HepG2 (cell line): Measurements from ENCODE around the gene KMT5C. TPM values are rescaled to one million over a fixed set of nuclear protein-coding genes. Genes with fewer than 3 reads are reported as not detected.

Source experiments
- ATAC-seq: fragments of 200-7000 bp; cut with Tn5 transposase; 3 replicates; pipeline ENCODE4 v1.9.1; 2020; ENCODE audit warnings: mild to moderate bottlenecking, moderate library complexity
- BruUV-seq: library from RNA; stranded (reverse); fragments of 400-500 nt; replicated peaks from 2 replicates; lab custom pipeline; 2021; lab: Mats Ljungman, UMichigan
- CTCF ChIA-PET: fragments of 300-600 bp; formaldehyde crosslinking; extraction: SDS; loops from one replicate; lab custom pipeline; 2021; ENCODE audit warnings: low total read pairs, inconsistent platforms, low intra/inter-chr PET ratio; lab: Yijun Ruan, JAX
- POLR2A ChIA-PET: fragments of 350-600 bp; sonication (Branson Sonifier 250); formaldehyde crosslinking; loops from one replicate; lab custom pipeline; 2020; ENCODE audit warnings: antibody characterized with exemption, inconsistent platforms; lab: Yijun Ruan, JAX
- DNase-seq: peaks from one replicate; pipeline ENCODE4 v3.0.0-alpha.2; 2015; ENCODE audit warnings: low spot score
- FAIRE-seq: peaks from 3 replicates; lab custom pipeline; 2011; peaks lifted over from hg19 to GRCh38; lab: Jason Lieb, UNC
- H2AFZ ChIP-seq: one replicate; pipeline ENCODE4 v1.6.1; 2011; ENCODE audit warnings: low read length, inconsistent platforms
- H3K27ac ChIP-seq: fragments of 300-600 bp; 3 replicates; pipeline ENCODE4 v1.8.0; 2011; ENCODE audit warnings: mixed run types, mild to moderate bottlenecking, mixed read lengths, low read length, inconsistent platforms; ENCODE audit not compliant: insufficient read depth; ENCODE audit errors: extremely low read length
- H3K27me3 ChIP-seq, 2 experiments: fragments of 200-600 bp in 1 of 2; 2 replicates in 1 of 2; 3 replicates in 1 of 2; pipeline versions ENCODE4 v1.6.0 to v1.8.0; 2011; ENCODE audit warnings: low read length in 2 of 2, mild to moderate bottlenecking in 2 of 2, moderate library complexity in 2 of 2, inconsistent platforms in 1 of 2; ENCODE audit not compliant: insufficient read depth in 2 of 2, control insufficient read depth in 1 of 2
- H3K36me3 ChIP-seq, 2 experiments: fragments of 200-600 bp in 1 of 2; replicated peaks in 1 of 2; 2 replicates in 1 of 2; 3 replicates in 1 of 2; pipeline versions ENCODE4 v1.5.1 to v1.8.0; 2011; ENCODE audit warnings: low read length in 2 of 2, inconsistent platforms in 1 of 2; ENCODE audit not compliant: insufficient read depth in 2 of 2, control insufficient read depth in 1 of 2
- H3K4me1 ChIP-seq: 2 replicates; pipeline ENCODE4 v1.5.1; 2012; ENCODE audit warnings: low read length, inconsistent platforms; ENCODE audit not compliant: insufficient read depth
- H3K4me2 ChIP-seq: 2 replicates; pipeline ENCODE4 v1.6.0; 2011; ENCODE audit warnings: low read depth, low read length, inconsistent platforms
- H3K4me3 ChIP-seq, 3 experiments: fragments of 200-600 bp in 1 of 3; sonication (generic), shearing (Covaris generic) in 1 of 3; replicated peaks in 1 of 3; 2 replicates each; pipeline ENCODE4 v1.5.1; 2011 to 2016; ENCODE audit warnings: low read length in 3 of 3, inconsistent platforms in 2 of 3, low read depth in 2 of 3, mild to moderate bottlenecking in 2 of 3, control low read depth in 1 of 3, mixed read lengths in 1 of 3; ENCODE audit not compliant: insufficient read depth in 1 of 3
- H3K79me2 ChIP-seq: one replicate; pipeline ENCODE4 v1.6.1; 2011; ENCODE audit warnings: low read length, inconsistent platforms; ENCODE audit not compliant: insufficient read depth
- H3K9ac ChIP-seq: 2 replicates; pipeline ENCODE4 v1.6.0; 2011; ENCODE audit warnings: mild to moderate bottlenecking, low read depth, low read length, inconsistent platforms; ENCODE audit not compliant: insufficient read depth
- H3K9me3 ChIP-seq: 2 replicates; pipeline ENCODE4 v1.5.1; 2012; ENCODE audit warnings: mild to moderate bottlenecking, low read length
- H4K20me1 ChIP-seq: 2 replicates; pipeline ENCODE4 v1.6.0; 2011; ENCODE audit warnings: inconsistent platforms, mild to moderate bottlenecking, low read length, moderate library complexity; ENCODE audit not compliant: insufficient read depth
- KAT2B ChIP-seq: fragments of 150-350 bp; IDR thresholded peaks from 2 replicates; pipeline ENCODE4 v1.6.1; 2014; ENCODE audit warnings: low read depth, low read length, borderline replicate concordance
- KDM1A ChIP-seq: IDR thresholded peaks from 2 replicates; pipeline ENCODE4 v1.6.1; 2016; ENCODE audit warnings: missing compliant biosample characterization
- NR3C1 ChIP-seq: sonication (generic); formaldehyde crosslinking; IDR thresholded peaks from 2 replicates; pipeline ENCODE4 v1.4.0; 2020; ENCODE audit warnings: missing genetic modification reagents
- PRMT3 ChIP-seq: sonication (generic); formaldehyde crosslinking; IDR thresholded peaks from 2 replicates; pipeline ENCODE4 v1.8.1; 2022; ENCODE audit warnings: low read depth, mild to moderate bottlenecking, moderate library complexity, missing genetic modification reagents, borderline replicate concordance
- SPEN ChIP-seq: sonication (generic); formaldehyde crosslinking; IDR thresholded peaks from 2 replicates; pipeline ENCODE4 v1.5.1; 2020; ENCODE audit warnings: low read depth, mild to moderate bottlenecking, missing genetic modification reagents
- STAG1 ChIP-seq: sonication (generic); formaldehyde crosslinking; IDR thresholded peaks from 2 replicates; pipeline ENCODE4 v1.4.0; 2020; ENCODE audit warnings: missing genetic modification reagents
- ZBTB21 ChIP-seq: sonication (generic); formaldehyde crosslinking; IDR thresholded peaks from 2 replicates; pipeline ENCODE4 v1.4.0; 2020; ENCODE audit warnings: missing genetic modification reagents
- WGBS: methylation state at CpG from one replicate; pipeline ENCODE4 v1.1.6; 2017; ENCODE audit warnings: low lambda C conversion rate; 5-methylcytosine and 5-hydroxymethylcytosine counted together
- in situ Hi-C: cut with HindIII; loops from 2 replicates; pipeline ENCODE4 v1.10.0; 2017; ENCODE audit warnings: low pct_unique_long_range_greater_than_20kb; ENCODE audit not compliant: extremely low pct_ligation_motif_present
- intact Hi-C: fragments of 100-400 bp; cut with micrococcal nuclease; formaldehyde crosslinking; loops from one replicate; pipeline ENCODE4 v1.10.0; 2022; ENCODE audit not compliant: unreplicated experiment
- polyA plus RNA-seq, 8 experiments: library from polyadenylated mRNA; depleted of rRNA in 3 of 8; stranded (reverse) in 7 of 8; unstranded in 1 of 8; fragments of >200 nt; fragmentation: Illumina TruSeq in 4 of 8; extraction: Trizol in 4 of 8; gene quantifications; 2 replicates each; pipeline versions ENCODE4 v1.2.1 to v1.2.3, GENCODE V29; 2011 to 2016; ENCODE audit warnings: low read depth in 4 of 8, missing spikeins in 1 of 8, mixed read lengths in 1 of 8; ENCODE audit not compliant: insufficient read depth in 1 of 8
- total RNA-seq, 5 experiments: library from RNA; depleted of rRNA; stranded (reverse); fragments of >200 nt; fragmentation: Illumina TruSeq; extraction: Trizol; gene quantifications; 2 replicates each; pipeline ENCODE4 v1.2.3, GENCODE V29; 2016; ENCODE audit warnings: low read depth in 1 of 5
- TF ChIP-seq, protein P1 (sequence below), 2 experiments: fragments of 450-650 bp in 1 of 2; sonication (generic) in 1 of 2; formaldehyde crosslinking in 1 of 2; IDR thresholded peaks; 2 replicates each; pipeline versions ENCODE4 v1.6.1 to v1.8.0; 2016 to 2022; ENCODE audit warnings: antibody characterized with exemption in 1 of 2, mild to moderate bottlenecking in 1 of 2, missing genetic modification reagents in 1 of 2
- TF ChIP-seq, protein P2 (sequence below): sonication (generic); formaldehyde crosslinking; IDR thresholded peaks from 2 replicates; pipeline ENCODE4 v1.5.1; 2020; ENCODE audit warnings: missing genetic modification reagents, mild to moderate bottlenecking, borderline replicate concordance

KMT5C gene
- total and polyA plus RNA-seq, 2 of the 13 experiments (the other 11 are each of a cell fraction or from before 2014, with no cell fraction given): 5.5 to 9.0 TPM

DNA sequence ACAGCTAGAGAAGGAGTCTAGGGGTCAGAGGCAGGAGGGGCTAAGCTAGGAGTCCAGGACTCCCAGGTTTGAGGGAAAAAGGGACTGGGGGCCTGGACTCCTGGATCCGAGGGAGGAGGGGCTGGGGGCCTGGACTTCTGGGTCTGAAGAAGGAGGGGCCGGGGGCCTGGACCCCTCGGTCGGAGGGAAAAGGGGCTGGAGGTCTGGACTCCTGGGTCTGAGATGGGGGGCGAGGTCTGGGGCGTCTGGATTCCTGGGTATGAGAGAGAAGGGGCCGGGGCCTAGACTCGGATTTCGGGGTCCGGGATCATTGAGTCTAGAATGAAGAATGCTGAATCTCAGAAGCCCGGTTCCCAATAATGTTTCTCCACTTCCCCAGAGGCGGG lies 37.4 kb upstream of the KMT5C start:
- no peak for FAIRE-seq
- H3K36me3 ChIP-seq: no peaks in the 10 kb centered on the region
- DNase-seq: no peak
- H3K4me2 ChIP-seq: peak overlapping the region; percentile 96
- POLR2A ChIA-PET: interaction anchor here (1.0 to 2.2 kb wide), 9 partner anchors 10 to 116 kb away, joined by 3 to 13 read pairs (median 7); partner anchors contain the start of genes HSPBP1, PPP6R1 and UBE2S
- in situ Hi-C loops (loop anchor here (5.0 kb wide), 1 partner anchor 115 kb away; no protein-coding TSS in a partner anchor), intact Hi-C loops (no loop called here)
- no peaks in the 10 kb centered on the region for H3K79me2 ChIP-seq
- no peaks in the 10 kb centered on the region for H3K9me3 ChIP-seq
- H3K27ac ChIP-seq: no peak overlapping the region
- CTCF ChIA-PET: interaction anchor here (1.2 to 1.8 kb wide), 2 partner anchors 37 to 116 kb away, joined by 3 to 9 read pairs; partner anchors contain the start of gene KMT5C
- no TSS peak for BruUV-seq
- ATAC-seq: no peak
- H3K4me3 ChIP-seq: peak overlapping the region in 2 of 3 experiments; percentile 42 to 75; a peak in 3 of 6 replicates
- TF ChIP-seq KDM1A (CRISPR knock-in tag) (no peak), ZBTB21 (CRISPR knock-in tag) (no peak), SPEN (no peak), STAG1 (no peak), NR3C1 (CRISPR knock-in tag) (no peak), KAT2B (no peak), PRMT3 (no peak)
- TF ChIP-seq, protein P1, sequence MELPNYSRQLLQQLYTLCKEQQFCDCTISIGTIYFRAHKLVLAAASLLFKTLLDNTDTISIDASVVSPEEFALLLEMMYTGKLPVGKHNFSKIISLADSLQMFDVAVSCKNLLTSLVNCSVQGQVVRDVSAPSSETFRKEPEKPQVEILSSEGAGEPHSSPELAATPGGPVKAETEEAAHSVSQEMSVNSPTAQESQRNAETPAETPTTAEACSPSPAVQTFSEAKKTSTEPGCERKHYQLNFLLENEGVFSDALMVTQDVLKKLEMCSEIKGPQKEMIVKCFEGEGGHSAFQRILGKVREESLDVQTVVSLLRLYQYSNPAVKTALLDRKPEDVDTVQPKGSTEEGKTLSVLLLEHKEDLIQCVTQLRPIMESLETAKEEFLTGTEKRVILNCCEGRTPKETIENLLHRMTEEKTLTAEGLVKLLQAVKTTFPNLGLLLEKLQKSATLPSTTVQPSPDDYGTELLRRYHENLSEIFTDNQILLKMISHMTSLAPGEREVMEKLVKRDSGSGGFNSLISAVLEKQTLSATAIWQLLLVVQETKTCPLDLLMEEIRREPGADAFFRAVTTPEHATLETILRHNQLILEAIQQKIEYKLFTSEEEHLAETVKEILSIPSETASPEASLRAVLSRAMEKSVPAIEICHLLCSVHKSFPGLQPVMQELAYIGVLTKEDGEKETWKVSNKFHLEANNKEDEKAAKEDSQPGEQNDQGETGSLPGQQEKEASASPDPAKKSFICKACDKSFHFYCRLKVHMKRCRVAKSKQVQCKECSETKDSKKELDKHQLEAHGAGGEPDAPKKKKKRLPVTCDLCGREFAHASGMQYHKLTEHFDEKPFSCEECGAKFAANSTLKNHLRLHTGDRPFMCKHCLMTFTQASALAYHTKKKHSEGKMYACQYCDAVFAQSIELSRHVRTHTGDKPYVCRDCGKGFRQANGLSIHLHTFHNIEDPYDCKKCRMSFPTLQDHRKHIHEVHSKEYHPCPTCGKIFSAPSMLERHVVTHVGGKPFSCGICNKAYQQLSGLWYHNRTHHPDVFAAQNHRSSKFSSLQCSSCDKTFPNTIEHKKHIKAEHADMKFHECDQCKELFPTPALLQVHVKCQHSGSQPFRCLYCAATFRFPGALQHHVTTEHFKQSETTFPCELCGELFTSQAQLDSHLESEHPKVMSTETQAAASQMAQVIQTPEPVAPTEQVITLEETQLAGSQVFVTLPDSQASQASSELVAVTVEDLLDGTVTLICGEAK (IDR thresholded peaks at IDR 0.05): no peak
- TF ChIP-seq, protein P1 (CRISPR knock-in tag; IDR thresholded peaks at IDR 0.05): no peak
- TF ChIP-seq, protein P2, sequence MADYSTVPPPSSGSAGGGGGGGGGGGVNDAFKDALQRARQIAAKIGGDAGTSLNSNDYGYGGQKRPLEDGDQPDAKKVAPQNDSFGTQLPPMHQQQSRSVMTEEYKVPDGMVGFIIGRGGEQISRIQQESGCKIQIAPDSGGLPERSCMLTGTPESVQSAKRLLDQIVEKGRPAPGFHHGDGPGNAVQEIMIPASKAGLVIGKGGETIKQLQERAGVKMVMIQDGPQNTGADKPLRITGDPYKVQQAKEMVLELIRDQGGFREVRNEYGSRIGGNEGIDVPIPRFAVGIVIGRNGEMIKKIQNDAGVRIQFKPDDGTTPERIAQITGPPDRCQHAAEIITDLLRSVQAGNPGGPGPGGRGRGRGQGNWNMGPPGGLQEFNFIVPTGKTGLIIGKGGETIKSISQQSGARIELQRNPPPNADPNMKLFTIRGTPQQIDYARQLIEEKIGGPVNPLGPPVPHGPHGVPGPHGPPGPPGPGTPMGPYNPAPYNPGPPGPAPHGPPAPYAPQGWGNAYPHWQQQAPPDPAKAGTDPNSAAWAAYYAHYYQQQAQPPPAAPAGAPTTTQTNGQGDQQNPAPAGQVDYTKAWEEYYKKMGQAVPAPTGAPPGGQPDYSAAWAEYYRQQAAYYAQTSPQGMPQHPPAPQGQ: no peak
- TF ChIP-seq, all 625 proteins: peak for 0
- no peaks in the 10 kb centered on the region for H4K20me1 ChIP-seq
- 42% methylated on average over 10 of the region's 12 CpGs for WGBS
- H3K4me1 ChIP-seq: peaks cover 29% of the 10 kb centered on the region
- H2AFZ ChIP-seq: no peak overlapping the region
- H3K27me3 ChIP-seq: peaks cover 0 to 20% of the 10 kb centered on the region in 2 experiments; a peak in 2 of 5 replicates
- peak overlapping the region; percentile 23; the same call in 1 of the 2 replicates for H3K9ac ChIP-seq
